IMR-90 (cell line): ENCODE measurements around the gene GSE1. TPM values are rescaled to one million over a fixed set of nuclear protein-coding genes. Genes with fewer than 3 reads are reported as not detected.

ENCODE experiments used
- ATAC-seq: fragments of 200-7000 bp; cut with Tn5 transposase; 2 replicates; pipeline ENCODE4 v1.9.1; 2020; ENCODE audit warnings: low read depth, mild to moderate bottlenecking, moderate library complexity
- BruUV-seq: library from RNA; stranded (reverse); fragments of 400-500 nt; replicated peaks from 2 replicates; lab custom pipeline; 2021; lab: Mats Ljungman, UMichigan
- CTCF ChIA-PET: fragments of 300-600 bp; formaldehyde crosslinking; extraction: SDS; loops from one replicate; lab custom pipeline; 2021; ENCODE audit warnings: antibody characterized with exemption; lab: Yijun Ruan, JAX
- POLR2A ChIA-PET: fragments of 300-600 bp; sonication (Branson Sonifier 250); formaldehyde crosslinking; loops from one replicate; lab custom pipeline; 2022; ENCODE audit warnings: antibody characterized with exemption; ENCODE audit not compliant: unreplicated experiment; lab: Charles Lee
- DNase-seq: peaks from one replicate; pipeline ENCODE4 v3.0.0; 2013
- H2AFZ ChIP-seq: replicated peaks from 2 replicates; pipeline ENCODE3; 2013; ENCODE audit warnings: low read length, mild to moderate bottlenecking; ENCODE audit not compliant: poor library complexity
- H2AK5ac ChIP-seq: 2 replicates; pipeline ENCODE4 v1.6.1; 2013; ENCODE audit warnings: low read depth, low read length, inconsistent platforms
- H2AK9ac ChIP-seq: replicated peaks from 2 replicates; pipeline ENCODE3; 2013; ENCODE audit warnings: mild to moderate bottlenecking, low read depth, low read length, moderate library complexity; ENCODE audit not compliant: poor library complexity
- H2BK120ac ChIP-seq: 2 replicates; pipeline ENCODE4 v1.6.1; 2013; ENCODE audit warnings: low read depth, low read length, inconsistent platforms
- H2BK15ac ChIP-seq: 3 replicates; pipeline ENCODE4 v1.6.1; 2013; ENCODE audit warnings: low read depth, low read length, inconsistent platforms
- H2BK20ac ChIP-seq: 2 replicates; pipeline ENCODE4 v1.6.1; 2013; ENCODE audit warnings: low read depth, mild to moderate bottlenecking, inconsistent platforms, low read length, moderate library complexity
- H2BK5ac ChIP-seq: 2 replicates; pipeline ENCODE4 v1.6.1; 2013; ENCODE audit warnings: mild to moderate bottlenecking, low read depth, low read length, inconsistent platforms; ENCODE audit not compliant: poor library complexity, severe bottlenecking
- H3K14ac ChIP-seq: replicated peaks from 2 replicates; pipeline ENCODE4 v1.6.1; 2013; ENCODE audit warnings: low read depth, low read length, inconsistent platforms
- H3K18ac ChIP-seq: 2 replicates; pipeline ENCODE4 v1.6.1; 2013; ENCODE audit warnings: low read depth, low read length, control low read depth
- H3K23ac ChIP-seq: 2 replicates; pipeline ENCODE4 v1.6.1; 2013; ENCODE audit warnings: low read depth, low read length, inconsistent platforms
- H3K27ac ChIP-seq: 2 replicates; pipeline ENCODE4 v1.5.1; 2013; ENCODE audit warnings: mild to moderate bottlenecking, control low read depth, low read length; ENCODE audit not compliant: insufficient read depth
- H3K27me3 ChIP-seq: 2 replicates; pipeline ENCODE4 v1.6.1; 2013; ENCODE audit warnings: low read length; ENCODE audit not compliant: control insufficient read depth, insufficient read depth
- H3K36me3 ChIP-seq: 2 replicates; pipeline ENCODE4 v1.6.1; 2013; ENCODE audit warnings: low read length, mixed read lengths; ENCODE audit not compliant: control insufficient read depth, insufficient read depth
- H3K4ac ChIP-seq: 2 replicates; pipeline ENCODE4 v1.6.1; 2013; ENCODE audit warnings: low read depth, low read length, inconsistent platforms
- H3K4me1 ChIP-seq: 2 replicates; pipeline ENCODE4 v1.6.1; 2013; ENCODE audit warnings: low read length, mixed read lengths; ENCODE audit not compliant: control insufficient read depth, insufficient read depth
- H3K4me2 ChIP-seq: 2 replicates; pipeline ENCODE4 v1.6.1; 2013; ENCODE audit warnings: low read depth, mild to moderate bottlenecking, control low read depth, low read length, moderate library complexity
- H3K4me3 ChIP-seq: 2 replicates; pipeline ENCODE4 v1.5.1; 2013; ENCODE audit warnings: low read depth, mild to moderate bottlenecking, control low read depth, low read length, moderate library complexity; ENCODE audit not compliant: insufficient read depth
- H3K56ac ChIP-seq: 2 replicates; pipeline ENCODE4 v1.6.1; 2013; ENCODE audit warnings: low read length, inconsistent platforms; ENCODE audit not compliant: insufficient read depth; ENCODE audit errors: extremely low read depth
- H3K79me1 ChIP-seq, 2 experiments: 2 replicates each; pipeline ENCODE4 v1.6.1; 2013; ENCODE audit warnings: low read length in 2 of 2, inconsistent platforms in 1 of 2, low read depth in 1 of 2
- H3K9ac ChIP-seq: 2 replicates; pipeline ENCODE4 v1.6.1; 2013; ENCODE audit warnings: low read depth, low read length, control low read depth
- H3K9me1 ChIP-seq: 2 replicates; pipeline ENCODE4 v1.6.1; 2013; ENCODE audit warnings: low read length, inconsistent platforms; ENCODE audit not compliant: insufficient read depth
- H3K9me3 ChIP-seq: 2 replicates; pipeline ENCODE4 v1.6.1; 2013; ENCODE audit warnings: low read length; ENCODE audit not compliant: control insufficient read depth, insufficient read depth
- H4K20me1 ChIP-seq: 2 replicates; pipeline ENCODE4 v1.6.1; 2013; ENCODE audit warnings: low read length, inconsistent platforms; ENCODE audit not compliant: insufficient read depth
- H4K5ac ChIP-seq: 2 replicates; pipeline ENCODE4 v1.6.1; 2013; ENCODE audit warnings: mild to moderate bottlenecking, low read depth, low read length, control low read depth
- H4K8ac ChIP-seq, 2 experiments: 2 replicates each; pipeline ENCODE4 v1.6.1; 2013; ENCODE audit warnings: low read depth in 2 of 2, low read length in 2 of 2, control low read depth in 1 of 2, inconsistent platforms in 1 of 2
- H4K91ac ChIP-seq: 2 replicates; pipeline ENCODE4 v1.6.1; 2013; ENCODE audit warnings: low read depth, low read length, inconsistent platforms; ENCODE audit not compliant: insufficient read depth
- CHD1 ChIP-seq: IDR thresholded peaks from 2 replicates; pipeline ENCODE4 v1.6.1; 2012; ENCODE audit warnings: low read depth, low read length, improper control_type of control experiment
- CTCF ChIP-seq: conservative IDR thresholded peaks from 2 replicates; pipeline ENCODE4 v1.5.1; 2012; ENCODE audit warnings: mild to moderate bottlenecking, low read depth, low read length, improper control_type of control experiment
- FOS ChIP-seq: fragments of 150-350 bp; IDR thresholded peaks from 2 replicates; pipeline ENCODE4 v1.6.1; 2016; ENCODE audit warnings: low read depth, low read length
- MAFK ChIP-seq: IDR thresholded peaks from 2 replicates; pipeline ENCODE4 v1.6.1; 2012; ENCODE audit warnings: low read depth, low read length, improper control_type of control experiment
- MAZ ChIP-seq: IDR thresholded peaks from 2 replicates; pipeline ENCODE4 v1.6.1; 2012; ENCODE audit warnings: low read depth, mild to moderate bottlenecking, low read length, improper control_type of control experiment, moderate library complexity, borderline replicate concordance
- NFE2L2 ChIP-seq: fragments of 150-350 bp; IDR thresholded peaks from 2 replicates; pipeline ENCODE4 v1.6.1; 2016; ENCODE audit warnings: low read depth, mild to moderate bottlenecking, low read length
- POLR2A ChIP-seq: IDR thresholded peaks from 2 replicates; pipeline ENCODE4 v1.6.1; 2012; ENCODE audit warnings: mild to moderate bottlenecking, low read depth, low read length
- RFX5 ChIP-seq: IDR thresholded peaks from 2 replicates; pipeline ENCODE4 v1.8.0; 2012; ENCODE audit warnings: low read depth, mild to moderate bottlenecking, low read length, moderate library complexity
- SMC3 ChIP-seq: fragments of 150-350 bp; IDR thresholded peaks from 2 replicates; pipeline ENCODE4 v1.6.1; 2016; ENCODE audit warnings: low read depth, mild to moderate bottlenecking, antibody characterized with exemption, low read length, moderate library complexity
- WGBS, 2 experiments: methylation state at CpG; one replicate each; pipeline versions ENCODE4 v1.1.5 to v1.1.7; 2013; ENCODE audit warnings: missing lambda C conversion rate in 2 of 2; ENCODE audit not compliant: insufficient read length in 1 of 2; ENCODE audit errors: extremely low coverage in 2 of 2; 5-methylcytosine and 5-hydroxymethylcytosine counted together
- dilution Hi-C: fragments of 300-500 bp; cut with HindIII; formaldehyde crosslinking; loops from one replicate; pipeline ENCODE4 v1.14.3; 2018; ENCODE audit warnings: low sequenced_read_pairs; ENCODE audit not compliant: unreplicated experiment
- in situ Hi-C: fragments of 300-500 bp; cut with MboI; formaldehyde crosslinking; loops from 3 replicates; pipeline ENCODE4 v1.14.3; 2019; ENCODE audit warnings: low sequenced_read_pairs, inconsistent platforms, mixed read lengths
- intact Hi-C: fragments of 100-400 bp; cut with micrococcal nuclease; formaldehyde crosslinking; loops from 2 replicates; pipeline ENCODE4 v1.10.0; 2022
- polyA plus RNA-seq, 3 experiments: library from polyadenylated mRNA; depleted of rRNA; stranded (reverse); fragments of >200 nt; gene quantifications; 2 replicates each; pipeline ENCODE4 v1.2.3, GENCODE V29; 2012; ENCODE audit warnings: low replicate concordance in 1 of 3
- total RNA-seq: library from RNA; depleted of rRNA; stranded (reverse); fragments of >200 nt; gene quantifications from 2 replicates; pipeline ENCODE4 v1.2.3, GENCODE V29; 2012

The GSE1 gene
- total and polyA plus RNA-seq, 2 of the 4 experiments (the other 2 are of a cell fraction), result 14.9 to 25.5 TPM

GRCh38 chr16:85569615-85570212, 43.4 kb upstream of the GSE1 start:
- peak; percentile 43 for ATAC-seq
- in situ Hi-C loops (no loop called here), intact Hi-C loops (no loop called here), dilution Hi-C loops (no loop called here)
- Histone ChIP-seq H3K23ac (no peak overlapping the region; the same call in 1 of the 2 replicates), H3K27me3 (no peaks in the 10 kb centered on the region), H3K9me1 (peaks cover 24% of the 10 kb centered on the region), H2AFZ (peak overlapping the region; percentile 47), H3K4ac (0 out of 2 replicates have a peak overlapping the region, but pooled peaks have one; percentile 36), H3K14ac (peak overlapping the region; percentile 45; the same call in 1 of the 2 replicates), H2BK120ac (no peak overlapping the region), H2BK15ac (no peak overlapping the region), H4K5ac (no peak overlapping the region), H2AK5ac (peak overlapping the region; percentile 27; the same call in 1 of the 2 replicates), H3K79me1 (peaks cover 24 to 92% of the 10 kb centered on the region in 2 experiments), H3K4me3 (no peak overlapping the region), H3K56ac (no peak overlapping the region), H3K4me2 (no peak overlapping the region), H3K36me3 (peaks cover 4% of the 10 kb centered on the region; the same call in 1 of the 2 replicates), H3K18ac (no peak overlapping the region), H3K4me1 (peaks cover 16% of the 10 kb centered on the region), H4K20me1 (peaks cover 94% of the 10 kb centered on the region), H2BK5ac (no peak overlapping the region), H4K8ac (peak overlapping the region in 1 of 2 experiments; percentile 9; a peak in 1 of 4 replicates), H2AK9ac (peak overlapping the region; percentile 31), H3K9me3 (peaks cover 2% of the 10 kb centered on the region; the same call in 1 of the 2 replicates), H2BK20ac (no peak overlapping the region), H4K91ac (peak overlapping the region; percentile 27; the same call in 1 of the 2 replicates), H3K9ac (no peak overlapping the region), H3K27ac (0 out of 2 replicates have a peak overlapping the region, but pooled peaks have one; percentile 23)
- ChIA-PET POLR2A (no interaction called here), CTCF (interaction anchor here (0.9 kb wide), 1 partner anchor 15 kb away, joined by 3 read pairs; no protein-coding TSS in a partner anchor)
- 39% methylated on average over 7 of the region's 20 CpGs; no CpG with 5 or more reads in 1 of the 2 experiments for WGBS, 2 experiments
- TF ChIP-seq CTCF (no peak), NFE2L2 (no peak), MAFK (no peak), POLR2A (no peak), CHD1 (no peak), RFX5 (no peak), SMC3 (no peak), FOS (no peak), MAZ (no peak)
- DNase-seq, result peak; percentile 78
- BruUV-seq, result no TSS peak
